ENCODE measurements around the gene RAB15. TPM values are rescaled to one million over a fixed set of nuclear protein-coding genes. Genes with fewer than 3 reads are reported as not detected.

RAB15 gene
- total RNA-seq, 5 donors from 2014 or later (not counting 1 experiment from before 2014, with no cell fraction given) = 3.9 to 9.7 (median 4.3) TPM

GRCh38 chr14:65010211-65010931 is 38.2 kb upstream of the RAB15 start:
- no peak overlapping the region for H3K4me3 ChIP-seq (ENCODE audit: control insufficient read depth in 1 of 2, extremely low read depth in 1 of 2, low read length in 1 of 2)
- POLR2A ChIA-PET = no interaction called here
- ATAC-seq (replicated peaks in 1 of 4) = no peak
- H3K36me3 ChIP-seq (ENCODE audit: control insufficient read depth in 2 of 2, extremely low read depth in 1 of 2, insufficient read depth in 1 of 2, low read length in 1 of 2) = peaks cover 11 to 18% of the 10 kb centered on the region in 2 donors
- no peaks in the 10 kb centered on the region for H3K9me3 Mint-ChIP-seq
- CTCF ChIA-PET = no interaction called here
- H3K4me1 ChIP-seq (ENCODE audit: control insufficient read depth in 1 of 2, extremely low read depth in 1 of 2, insufficient read depth in 2 of 2, low read length in 2 of 2) = no peaks in the 10 kb centered on the region
- H3K36me3 Mint-ChIP-seq = peaks cover 53% of the 10 kb centered on the region
- no peaks in the 10 kb centered on the region for H3K4me1 Mint-ChIP-seq
- no peaks in the 10 kb centered on the region for H3K27me3 Mint-ChIP-seq
- no peaks in the 10 kb centered on the region for H3K9me3 ChIP-seq
- H3K27me3 ChIP-seq (replicated peaks in 1 of 2; ENCODE audit: control insufficient read depth in 2 of 2, extremely low read depth in 1 of 2, insufficient read depth in 2 of 2, low read length in 1 of 2) = no peaks in the 10 kb centered on the region
- no peak overlapping the region for H3K27ac ChIP-seq (ENCODE audit: low read length)
- H3K4me3 Mint-ChIP-seq = no peak overlapping the region
- WGBS (ENCODE audit: insufficient coverage) = 95% methylated on average over 5 of the region's 5 CpGs
- no peak for DNase-seq
- H3K27ac Mint-ChIP-seq = peak overlapping the region in 1 of 2 donors; percentile 13

DNA sequence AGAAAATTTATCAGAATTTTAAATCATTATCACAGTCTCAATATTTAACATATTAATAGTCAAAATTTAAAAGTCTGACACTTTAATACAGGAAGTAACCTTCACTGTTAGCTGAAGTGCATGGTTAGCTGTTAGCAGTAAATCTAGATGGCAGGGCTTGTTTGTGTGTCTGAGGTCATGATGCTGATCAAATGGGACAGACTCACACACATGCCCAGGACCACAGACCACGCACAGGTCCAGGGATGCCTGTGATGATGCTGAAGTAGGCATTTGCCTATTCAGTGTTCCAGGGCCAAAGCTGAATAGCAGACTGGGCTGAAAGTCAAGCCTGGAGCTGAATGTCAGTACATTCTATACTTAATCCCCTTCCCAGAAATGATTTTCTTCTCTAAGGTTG is 35.1 kb upstream of the RAB15 start:
- ATAC-seq (replicated peaks in 1 of 4) (no peak), DNase-seq (no peak)
- Mint-ChIP-seq H3K27me3 (no peaks in the 10 kb centered on the region), H3K9me3 (no peaks in the 10 kb centered on the region), H3K27ac (no peak overlapping the region), H3K4me3 (no peak overlapping the region), H3K36me3 (peaks cover 49% of the 10 kb centered on the region), H3K4me1 (peaks cover 7 to 10% (median 8%) of the 10 kb centered on the region in 3 donors)
- no CpG with 5 or more reads among the region's 1 CpG for WGBS (ENCODE audit: insufficient coverage)
- Histone ChIP-seq H3K9me3 (no peaks in the 10 kb centered on the region), H3K27me3 (replicated peaks in 1 of 2; ENCODE audit: control insufficient read depth in 2 of 2, extremely low read depth in 1 of 2, insufficient read depth in 2 of 2, low read length in 1 of 2) (no peaks in the 10 kb centered on the region), H3K4me1 (ENCODE audit: control insufficient read depth in 1 of 2, extremely low read depth in 1 of 2, insufficient read depth in 2 of 2, low read length in 2 of 2) (no peaks in the 10 kb centered on the region), H3K27ac (ENCODE audit: low read length) (no peak overlapping the region), H3K4me3 (ENCODE audit: control insufficient read depth in 1 of 2, extremely low read depth in 1 of 2, low read length in 1 of 2) (no peak overlapping the region), H3K36me3 (ENCODE audit: control insufficient read depth in 2 of 2, extremely low read depth in 1 of 2, insufficient read depth in 1 of 2, low read length in 1 of 2) (peaks cover 9 to 15% of the 10 kb centered on the region in 2 donors)
- CTCF ChIA-PET = no interaction called here
- POLR2A ChIA-PET = interaction anchor here in 1 of 2 donors (0.6 kb wide), 1 partner anchor 92 kb away, joined by 6 read pairs; no protein-coding TSS in a partner anchor

- peaks cover 8 to 12% (median 9%) of the 10 kb centered on the region in 3 donors for H3K4me1 Mint-ChIP-seq
- ChIA-PET POLR2A (interaction anchor here in 1 of 2 donors (0.6 kb wide), 1 partner anchor 91 kb away, joined by 6 read pairs; no protein-coding TSS in a partner anchor), CTCF (interaction anchor here in 1 of 2 donors (0.7 kb wide), 1 partner anchor 10 kb away, joined by 4 read pairs; no protein-coding TSS in a partner anchor)
- ATAC-seq (replicated peaks in 1 of 4) (no peak), DNase-seq (no peak)
- Histone ChIP-seq H3K27ac (ENCODE audit: low read length) (no peak overlapping the region), H3K36me3 (ENCODE audit: control insufficient read depth in 2 of 2, extremely low read depth in 1 of 2, insufficient read depth in 1 of 2, low read length in 1 of 2) (peaks cover 6 to 9% of the 10 kb centered on the region in 2 donors), H3K4me3 (ENCODE audit: control insufficient read depth in 1 of 2, extremely low read depth in 1 of 2, low read length in 1 of 2) (no peak overlapping the region), H3K27me3 (replicated peaks in 1 of 2; ENCODE audit: control insufficient read depth in 2 of 2, extremely low read depth in 1 of 2, insufficient read depth in 2 of 2, low read length in 1 of 2) (no peaks in the 10 kb centered on the region), H3K9me3 (no peaks in the 10 kb centered on the region), H3K4me1 (ENCODE audit: control insufficient read depth in 1 of 2, extremely low read depth in 1 of 2, insufficient read depth in 2 of 2, low read length in 2 of 2) (no peaks in the 10 kb centered on the region)
- H3K27ac Mint-ChIP-seq = no peak overlapping the region
- peaks cover 42% of the 10 kb centered on the region for H3K36me3 Mint-ChIP-seq
- no peaks in the 10 kb centered on the region for H3K9me3 Mint-ChIP-seq
- WGBS (ENCODE audit: insufficient coverage) = 92% methylated on average over 4 of the region's 6 CpGs
- H3K4me3 Mint-ChIP-seq = no peak overlapping the region
- H3K27me3 Mint-ChIP-seq = no peaks in the 10 kb centered on the region
These were observed 34.2 kb upstream of the RAB15 start for GRCh38 chr14:65006261-65006721.

DNA sequence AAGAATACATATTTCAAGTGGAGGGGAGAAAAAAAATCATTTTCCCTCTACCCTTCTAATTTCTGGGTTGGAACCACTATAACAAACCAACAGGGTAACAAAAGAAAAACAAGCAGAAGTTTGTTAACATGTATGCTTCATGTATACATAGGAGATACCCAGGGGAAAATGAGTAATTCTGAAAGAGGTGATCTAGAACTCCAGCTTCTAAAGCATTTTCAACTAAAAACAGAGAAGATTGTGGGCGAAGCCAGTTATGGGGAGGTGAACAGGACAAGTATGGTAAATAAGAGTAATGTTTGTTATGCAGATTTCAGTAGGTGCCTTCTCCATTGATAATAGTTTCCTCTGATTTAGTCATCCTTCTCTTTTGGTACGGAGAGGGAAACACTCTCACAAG is 31.3 kb upstream of the RAB15 start:
- Mint-ChIP-seq H3K4me1 (peaks cover 8 to 12% (median 11%) of the 10 kb centered on the region in 3 donors), H3K36me3 (peaks cover 26% of the 10 kb centered on the region), H3K9me3 (no peaks in the 10 kb centered on the region), H3K27ac (no peak overlapping the region), H3K4me3 (no peak overlapping the region), H3K27me3 (no peaks in the 10 kb centered on the region)
- CTCF ChIA-PET = no interaction called here
- no peak overlapping the region for H3K27ac ChIP-seq (ENCODE audit: low read length)
- WGBS (ENCODE audit: insufficient coverage) = no CpG with 5 or more reads among the region's 2 CpGs
- H3K36me3 ChIP-seq (ENCODE audit: control insufficient read depth in 2 of 2, extremely low read depth in 1 of 2, insufficient read depth in 1 of 2, low read length in 1 of 2) = peaks cover 6 to 9% of the 10 kb centered on the region in 2 donors
- ATAC-seq (replicated peaks in 1 of 4) = no peak
- no peak for DNase-seq
- no peaks in the 10 kb centered on the region for H3K27me3 ChIP-seq (replicated peaks in 1 of 2; ENCODE audit: control insufficient read depth in 2 of 2, extremely low read depth in 1 of 2, insufficient read depth in 2 of 2, low read length in 1 of 2)
- POLR2A ChIA-PET = no interaction called here
- no peaks in the 10 kb centered on the region for H3K9me3 ChIP-seq
- H3K4me1 ChIP-seq (ENCODE audit: control insufficient read depth in 1 of 2, extremely low read depth in 1 of 2, insufficient read depth in 2 of 2, low read length in 2 of 2) = no peaks in the 10 kb centered on the region
- no peak overlapping the region for H3K4me3 ChIP-seq (ENCODE audit: control insufficient read depth in 1 of 2, extremely low read depth in 1 of 2, low read length in 1 of 2)

- CTCF ChIA-PET = interaction anchor here in 1 of 2 donors (0.5 kb wide), 1 partner anchor 77 kb away, joined by 4 read pairs; no protein-coding TSS in a partner anchor
- WGBS (ENCODE audit: insufficient coverage) = 86% methylated on average over 3 of the region's 6 CpGs
These were observed 30.6 kb upstream of the RAB15 start for GRCh38 chr14:65002586-65003210.

DNA sequence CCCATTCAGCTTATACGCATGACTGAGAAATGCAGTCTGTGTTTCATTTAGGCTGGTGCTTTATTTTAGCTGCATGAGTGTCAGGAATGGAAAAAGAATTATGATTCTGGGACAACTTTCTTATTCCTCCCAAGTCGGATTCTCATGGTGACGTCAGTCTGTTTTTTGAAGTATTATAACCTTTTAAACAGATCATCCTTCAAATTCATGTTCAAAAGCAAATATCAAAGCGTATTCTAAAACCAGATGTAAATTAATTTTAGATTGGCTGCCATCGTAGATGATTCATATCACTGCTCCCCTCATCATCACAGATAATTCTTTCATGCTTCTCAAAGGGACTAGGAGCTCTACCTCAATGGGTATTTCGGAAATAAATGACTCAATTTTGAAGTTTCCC is 29.6 kb upstream of the RAB15 start:
- CTCF ChIA-PET = interaction anchor here in 1 of 2 donors (0.7 kb wide), 1 partner anchor 18 kb away, joined by 3 read pairs; no protein-coding TSS in a partner anchor

More at GRCh38 chr14:65002586-65003210, 30.6 kb upstream of the RAB15 start:
- Mint-ChIP-seq H3K4me1 (peaks cover 11 to 12% (median 11%) of the 10 kb centered on the region in 3 donors), H3K27ac (peak overlapping the region in 1 of 2 donors; percentile 39), H3K4me3 (no peak overlapping the region), H3K9me3 (no peaks in the 10 kb centered on the region), H3K27me3 (no peaks in the 10 kb centered on the region), H3K36me3 (peaks cover 23% of the 10 kb centered on the region)
- Histone ChIP-seq H3K36me3 (ENCODE audit: control insufficient read depth in 2 of 2, extremely low read depth in 1 of 2, insufficient read depth in 1 of 2, low read length in 1 of 2) (peaks cover 6 to 9% of the 10 kb centered on the region in 2 donors), H3K4me1 (ENCODE audit: control insufficient read depth in 1 of 2, extremely low read depth in 1 of 2, insufficient read depth in 2 of 2, low read length in 2 of 2) (no peaks in the 10 kb centered on the region), H3K9me3 (no peaks in the 10 kb centered on the region), H3K27ac (ENCODE audit: low read length) (no peak overlapping the region), H3K4me3 (ENCODE audit: control insufficient read depth in 1 of 2, extremely low read depth in 1 of 2, low read length in 1 of 2) (no peak overlapping the region), H3K27me3 (replicated peaks in 1 of 2; ENCODE audit: control insufficient read depth in 2 of 2, extremely low read depth in 1 of 2, insufficient read depth in 2 of 2, low read length in 1 of 2) (no peaks in the 10 kb centered on the region)
- DNase-seq = no peak
- no peak for ATAC-seq (replicated peaks in 1 of 4)
- POLR2A ChIA-PET = no interaction called here

More for the DNA sequence above, 29.6 kb upstream of the RAB15 start:
- POLR2A ChIA-PET = no interaction called here
- Histone ChIP-seq H3K36me3 (ENCODE audit: control insufficient read depth in 2 of 2, extremely low read depth in 1 of 2, insufficient read depth in 1 of 2, low read length in 1 of 2) (peaks cover 6 to 9% of the 10 kb centered on the region in 2 donors), H3K4me1 (ENCODE audit: control insufficient read depth in 1 of 2, extremely low read depth in 1 of 2, insufficient read depth in 2 of 2, low read length in 2 of 2) (no peaks in the 10 kb centered on the region), H3K4me3 (ENCODE audit: control insufficient read depth in 1 of 2, extremely low read depth in 1 of 2, low read length in 1 of 2) (no peak overlapping the region), H3K27ac (ENCODE audit: low read length) (no peak overlapping the region), H3K9me3 (no peaks in the 10 kb centered on the region), H3K27me3 (replicated peaks in 1 of 2; ENCODE audit: control insufficient read depth in 2 of 2, extremely low read depth in 1 of 2, insufficient read depth in 2 of 2, low read length in 1 of 2) (no peaks in the 10 kb centered on the region)
- peaks cover 11 to 19% (median 12%) of the 10 kb centered on the region in 3 donors for H3K4me1 Mint-ChIP-seq
- WGBS (ENCODE audit: insufficient coverage) = no CpG with 5 or more reads among the region's 6 CpGs
- H3K36me3 Mint-ChIP-seq = peaks cover 21% of the 10 kb centered on the region
- H3K27ac Mint-ChIP-seq = no peak overlapping the region
- no peaks in the 10 kb centered on the region for H3K27me3 Mint-ChIP-seq
- no peak overlapping the region for H3K4me3 Mint-ChIP-seq
- ATAC-seq (replicated peaks in 1 of 4) (no peak), DNase-seq (no peak)
- no peaks in the 10 kb centered on the region for H3K9me3 Mint-ChIP-seq
